Measurements from ENCODE around the gene PNMA6F.
"Not testable (repeated sequence)": the region's sequence is repeated elsewhere in the genome, so short reads cannot be mapped to it uniquely, and the experiment has no call there.

DNA sequence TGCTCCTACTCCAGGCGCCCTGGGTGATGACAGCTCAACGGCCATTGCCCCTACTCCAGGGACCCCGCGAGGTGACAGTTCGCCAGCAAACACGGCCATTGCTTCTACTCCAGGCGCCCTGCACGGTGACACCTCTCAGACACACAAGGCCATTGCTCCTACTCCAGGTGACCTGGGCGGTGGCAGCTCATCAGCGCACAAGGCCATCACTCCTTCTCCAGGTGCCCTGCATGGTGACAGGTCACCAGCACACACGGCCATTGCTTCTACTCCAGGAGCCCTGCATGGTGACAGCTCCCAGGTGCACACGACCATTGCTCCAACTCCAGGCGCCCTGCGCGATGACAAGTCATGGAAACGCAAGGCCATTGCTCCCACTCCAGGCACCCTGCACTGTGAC is 46.1 kb downstream of the PNMA6F start:
- TF ChIP-seq, protein P1, sequence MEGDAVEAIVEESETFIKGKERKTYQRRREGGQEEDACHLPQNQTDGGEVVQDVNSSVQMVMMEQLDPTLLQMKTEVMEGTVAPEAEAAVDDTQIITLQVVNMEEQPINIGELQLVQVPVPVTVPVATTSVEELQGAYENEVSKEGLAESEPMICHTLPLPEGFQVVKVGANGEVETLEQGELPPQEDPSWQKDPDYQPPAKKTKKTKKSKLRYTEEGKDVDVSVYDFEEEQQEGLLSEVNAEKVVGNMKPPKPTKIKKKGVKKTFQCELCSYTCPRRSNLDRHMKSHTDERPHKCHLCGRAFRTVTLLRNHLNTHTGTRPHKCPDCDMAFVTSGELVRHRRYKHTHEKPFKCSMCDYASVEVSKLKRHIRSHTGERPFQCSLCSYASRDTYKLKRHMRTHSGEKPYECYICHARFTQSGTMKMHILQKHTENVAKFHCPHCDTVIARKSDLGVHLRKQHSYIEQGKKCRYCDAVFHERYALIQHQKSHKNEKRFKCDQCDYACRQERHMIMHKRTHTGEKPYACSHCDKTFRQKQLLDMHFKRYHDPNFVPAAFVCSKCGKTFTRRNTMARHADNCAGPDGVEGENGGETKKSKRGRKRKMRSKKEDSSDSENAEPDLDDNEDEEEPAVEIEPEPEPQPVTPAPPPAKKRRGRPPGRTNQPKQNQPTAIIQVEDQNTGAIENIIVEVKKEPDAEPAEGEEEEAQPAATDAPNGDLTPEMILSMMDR (IDR thresholded peaks at IDR 0.05 in 2 of 3, conservative IDR thresholded peaks at IDR 0.05 in 1 of 3; ENCODE audit: borderline replicate concordance in 1 of 3, insufficient read depth in 1 of 3, low read depth in 2 of 3, low read length in 2 of 3): not testable (repeated sequence)
- not testable (repeated sequence) for TF ChIP-seq RAD21 (IDR thresholded peaks at IDR 0.05; ENCODE audit: low read depth); POLR2AphosphoS5 (IDR thresholded peaks at IDR 0.05; ENCODE audit: low read depth, low read length); POLR2A (IDR thresholded peaks at IDR 0.05; ENCODE audit: borderline replicate concordance, extremely low read depth, insufficient read depth, insufficient read length); SIN3A (IDR thresholded peaks at IDR 0.05; ENCODE audit: low read depth); EZH2phosphoT487 (IDR thresholded peaks at IDR 0.05; ENCODE audit: borderline replicate concordance)
- TF ChIP-seq, protein P2, sequence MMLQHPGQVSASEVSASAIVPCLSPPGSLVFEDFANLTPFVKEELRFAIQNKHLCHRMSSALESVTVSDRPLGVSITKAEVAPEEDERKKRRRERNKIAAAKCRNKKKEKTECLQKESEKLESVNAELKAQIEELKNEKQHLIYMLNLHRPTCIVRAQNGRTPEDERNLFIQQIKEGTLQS (IDR thresholded peaks at IDR 0.05): not testable (repeated sequence)

Measured in HCT116 (cell line).